Ureter (tissue), 1 donor: ENCODE results near the gene ACTMAP. TPM values are rescaled to one million over a fixed set of nuclear protein-coding genes. Genes with fewer than 3 reads are reported as not detected.
A peak's percentile ranks its signal among the peaks of the same experiment; 100 is the strongest.
"Not testable (repeated sequence)": the region's sequence is repeated elsewhere in the genome, so short reads cannot be mapped to it uniquely, and the experiment has no call there.

ENCODE experiments used
- DNase-seq: peaks from one replicate; pipeline ENCODE4 v3.0.0-alpha.2; 2020; ENCODE audit warnings: low spot score
- total RNA-seq: library from RNA; stranded (reverse); gene quantifications from one replicate; pipeline ENCODE4 v1.2.4, GENCODE V29; 2023
- donor health status: DM: yes; HTN: yes; CAD: no.

ACTMAP gene
- total RNA-seq, 1 donor from 2014 or later = 11.3 TPM

DNA sequence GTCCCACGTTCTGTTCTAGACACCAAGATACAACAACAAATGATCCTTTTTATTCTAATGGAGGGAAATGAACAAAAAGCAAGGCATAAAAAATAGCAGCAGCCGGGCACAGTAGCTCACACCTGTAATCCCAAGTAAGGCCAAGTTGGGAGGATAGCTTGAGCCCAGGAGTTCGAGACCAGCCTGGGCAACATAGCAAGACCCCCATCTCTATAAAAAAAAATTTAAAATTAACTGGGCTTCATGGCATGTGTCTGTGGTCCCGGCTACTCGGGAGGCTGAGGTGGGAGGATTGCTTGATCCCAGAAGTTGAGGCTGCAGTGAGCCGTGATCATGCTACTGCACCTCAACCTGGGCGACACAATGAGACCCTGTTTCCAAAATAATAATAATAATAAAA is 26.1 kb upstream of the ACTMAP start:
- no peak for DNase-seq

DNA sequence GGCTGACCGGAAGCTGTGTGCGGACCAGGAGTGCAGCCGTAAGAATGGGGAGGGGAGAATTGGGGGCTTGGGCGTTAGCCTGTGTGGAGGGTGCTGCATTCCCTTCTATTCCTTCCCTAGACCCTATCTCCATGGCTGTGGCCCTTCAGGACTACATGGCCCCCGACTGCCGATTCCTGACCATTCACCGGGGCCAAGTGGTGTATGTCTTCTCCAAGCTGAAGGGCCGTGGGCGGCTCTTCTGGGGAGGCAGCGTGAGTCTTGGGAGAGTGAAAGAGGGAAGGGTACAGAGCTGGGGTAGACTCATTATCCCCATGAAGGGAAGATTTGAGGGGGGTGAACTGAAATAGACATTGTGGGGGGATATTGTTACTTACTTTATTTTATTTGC is 25.4 kb upstream of the ACTMAP start:
- DNase-seq = no peak

DNA sequence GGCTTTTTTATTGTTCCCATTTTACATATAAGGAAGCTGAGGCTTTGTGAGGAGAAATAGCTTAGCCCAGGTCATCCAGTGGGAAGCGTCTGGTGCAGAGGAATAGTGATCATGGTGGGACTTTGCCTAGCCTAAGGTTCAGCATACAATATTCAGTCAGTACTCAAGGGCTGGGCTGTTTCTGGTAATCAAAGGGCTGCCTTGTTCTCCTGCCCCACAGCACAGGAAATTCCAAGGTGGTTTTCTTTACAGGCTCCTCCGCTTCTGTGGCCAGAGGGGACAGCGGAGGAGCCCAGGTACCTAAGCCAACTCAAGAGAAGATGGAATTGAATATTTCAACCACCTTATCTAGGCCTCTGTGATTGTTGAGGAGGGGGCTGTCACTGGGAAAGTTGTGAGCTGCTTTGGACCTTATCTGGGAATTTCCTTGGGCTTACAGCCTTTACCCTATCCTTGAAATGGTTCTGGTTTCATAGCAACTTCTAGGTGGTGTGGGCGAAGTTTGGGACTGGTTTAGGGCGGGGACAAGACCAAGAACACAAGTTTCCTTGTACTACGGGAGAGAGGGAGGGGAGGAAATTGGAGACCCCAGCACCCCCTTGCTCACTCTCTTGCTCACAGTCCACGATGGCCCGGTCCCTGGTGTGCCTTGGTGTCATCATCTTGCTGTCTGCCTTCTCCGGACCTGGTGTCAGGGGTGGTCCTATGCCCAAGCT is 24.8 kb upstream of the ACTMAP start, which contains the start of gene MIA:
Gene MIA, plus strand, starts transcription at position 606 of the 716 bp plus-strand sequence. Its CDS starts 22 bp downstream, at position 628.
- no peak for DNase-seq

DNA sequence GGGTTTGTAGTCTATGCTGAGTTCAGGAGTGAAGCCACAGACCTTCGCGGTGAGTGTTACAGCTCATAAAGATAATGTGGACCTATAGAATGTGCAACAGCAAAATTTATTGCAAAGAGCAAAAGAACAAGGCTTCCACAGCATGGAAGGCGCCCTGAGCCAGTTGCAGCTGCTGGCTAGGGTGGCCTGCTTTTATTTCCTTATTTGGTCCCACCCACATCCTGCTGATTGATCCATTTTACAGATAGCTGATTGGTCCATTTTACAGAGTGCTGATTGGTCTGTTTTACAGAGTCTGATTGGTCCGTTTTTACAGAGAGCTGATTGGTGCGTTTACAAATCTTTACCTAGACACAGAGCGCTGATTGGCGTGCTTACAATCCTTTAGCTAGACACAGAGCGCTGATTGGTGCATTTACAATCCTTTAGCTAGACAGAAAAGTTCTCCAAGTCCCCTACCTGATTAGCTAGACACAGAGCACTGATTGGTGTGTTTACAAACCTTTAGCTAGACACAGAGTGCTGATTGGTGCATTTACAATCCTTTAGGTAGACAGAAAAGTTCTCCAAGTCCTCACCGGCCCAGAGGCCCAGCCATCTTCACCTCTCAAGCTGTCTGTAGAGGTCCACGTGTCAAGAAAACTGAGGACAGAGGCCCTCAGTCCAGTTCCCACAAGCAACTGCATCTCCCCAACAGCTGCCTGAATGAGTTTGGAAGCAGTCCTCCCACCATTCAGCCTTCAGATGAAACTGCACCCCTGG is 21.0 kb upstream of the ACTMAP start:
- DNase-seq = not testable (repeated sequence)

DNA sequence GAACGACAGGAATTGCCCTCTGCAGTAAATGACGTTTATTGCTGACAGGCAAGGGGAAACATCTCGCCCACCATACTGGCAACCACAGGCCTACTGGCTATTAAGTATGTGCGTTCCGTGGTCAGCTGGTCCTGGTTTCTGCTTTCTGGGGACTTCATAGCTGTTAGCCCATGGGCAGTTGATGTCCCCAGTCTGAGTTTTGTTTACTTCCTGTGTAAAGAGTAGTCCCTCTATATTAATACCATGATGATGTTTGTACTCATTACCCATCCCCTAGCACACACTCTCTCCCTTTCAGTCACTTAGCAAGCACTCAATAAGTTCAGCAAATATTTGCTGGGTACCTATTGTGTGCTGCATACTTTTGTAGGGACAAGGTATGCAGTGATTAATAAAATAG is 18.6 kb upstream of the ACTMAP start:
- no peak for DNase-seq

DNA sequence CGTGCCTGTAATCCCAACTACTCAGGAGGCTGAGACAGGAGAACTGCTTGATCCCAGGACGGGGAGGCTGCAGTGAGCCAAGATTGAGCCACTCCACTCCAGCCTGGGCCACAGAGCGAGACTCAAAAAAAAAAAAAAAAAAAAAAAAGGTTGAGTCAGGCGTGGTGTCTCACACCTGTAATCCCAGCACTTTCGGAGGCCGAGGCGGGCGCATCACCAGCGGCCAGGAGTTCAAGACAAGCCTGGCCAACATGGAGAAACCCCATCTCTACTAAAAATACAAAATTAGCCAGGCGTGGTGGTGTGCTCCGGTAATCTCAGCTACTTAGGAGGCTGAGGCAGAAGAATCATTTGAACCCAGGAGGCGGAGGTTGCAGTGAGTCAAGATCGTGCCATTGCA is 16.1 kb upstream of the ACTMAP start:
- not testable (repeated sequence) for DNase-seq

DNA sequence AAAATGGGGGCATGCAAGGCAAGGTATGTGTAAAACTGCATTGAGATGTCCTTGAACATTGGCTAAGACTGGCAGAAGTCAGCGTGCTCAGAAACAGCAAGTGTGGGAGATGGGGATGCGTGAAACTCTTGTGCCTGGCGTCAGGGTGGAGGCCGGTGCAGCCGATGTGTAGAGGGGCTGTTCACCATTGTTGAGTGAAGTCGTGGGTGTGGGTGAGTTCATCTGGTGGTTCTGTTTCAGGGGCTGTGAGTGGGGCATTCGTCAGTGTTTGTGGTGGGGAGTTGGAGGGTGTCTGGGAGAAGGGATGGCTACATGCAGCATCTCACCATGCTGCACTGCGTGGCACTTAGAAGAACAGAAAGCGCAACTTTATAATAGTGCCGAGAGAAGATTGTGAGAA is 13.7 kb upstream of the ACTMAP start:
- DNase-seq = no peak

DNA sequence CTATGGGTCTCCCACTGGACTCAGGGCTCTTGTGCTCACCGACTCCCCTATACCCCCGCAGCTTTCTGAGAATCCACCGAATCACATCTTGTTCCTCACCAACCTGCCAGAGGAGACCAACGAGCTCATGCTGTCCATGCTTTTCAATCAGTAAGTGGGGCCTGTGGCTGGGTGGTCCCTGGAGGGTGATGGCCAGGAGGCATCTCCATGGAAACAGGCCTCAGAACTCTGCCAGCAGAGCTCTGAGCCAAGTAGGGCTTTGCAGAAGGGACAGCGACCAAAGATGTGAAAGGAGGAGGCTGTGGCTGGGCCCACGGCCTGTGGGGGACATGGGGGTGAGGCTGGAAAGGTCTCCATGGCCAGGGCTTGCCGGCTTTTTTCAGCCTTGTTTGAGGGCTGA is 13.2 kb upstream of the ACTMAP start:
- no peak for DNase-seq

DNA sequence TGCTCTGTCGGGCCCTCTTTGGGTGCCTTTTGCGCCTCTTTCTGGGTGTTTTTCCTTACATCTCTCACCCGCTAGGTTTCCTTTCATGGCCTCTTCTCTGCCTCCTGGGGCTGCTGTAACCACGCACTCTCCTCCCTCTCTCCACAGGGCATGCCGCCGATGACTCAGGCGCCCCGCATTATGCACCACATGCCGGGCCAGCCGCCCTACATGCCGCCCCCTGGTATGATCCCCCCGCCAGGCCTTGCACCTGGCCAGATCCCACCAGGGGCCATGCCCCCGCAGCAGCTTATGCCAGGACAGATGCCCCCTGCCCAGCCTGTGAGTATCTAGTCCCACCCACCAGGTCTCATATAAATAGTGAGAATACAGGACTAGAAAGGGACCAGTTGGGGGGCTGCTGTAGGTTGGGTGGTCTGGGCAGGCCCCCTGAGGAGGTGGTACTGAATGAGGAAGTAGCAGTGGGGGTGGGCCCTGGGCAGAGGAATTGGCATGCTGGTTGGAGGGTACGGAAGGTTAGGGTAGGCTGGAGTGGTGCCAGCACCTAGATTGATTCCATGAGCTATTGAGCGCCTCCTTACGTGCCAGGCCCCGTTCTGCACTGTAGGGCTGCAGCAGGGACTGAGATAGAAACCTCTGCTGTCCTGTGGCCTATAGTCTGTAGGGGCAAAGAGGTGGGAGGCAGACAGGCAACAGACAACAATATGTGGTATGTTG is 12.6 kb upstream of the ACTMAP start:
- DNase-seq = no peak

DNA sequence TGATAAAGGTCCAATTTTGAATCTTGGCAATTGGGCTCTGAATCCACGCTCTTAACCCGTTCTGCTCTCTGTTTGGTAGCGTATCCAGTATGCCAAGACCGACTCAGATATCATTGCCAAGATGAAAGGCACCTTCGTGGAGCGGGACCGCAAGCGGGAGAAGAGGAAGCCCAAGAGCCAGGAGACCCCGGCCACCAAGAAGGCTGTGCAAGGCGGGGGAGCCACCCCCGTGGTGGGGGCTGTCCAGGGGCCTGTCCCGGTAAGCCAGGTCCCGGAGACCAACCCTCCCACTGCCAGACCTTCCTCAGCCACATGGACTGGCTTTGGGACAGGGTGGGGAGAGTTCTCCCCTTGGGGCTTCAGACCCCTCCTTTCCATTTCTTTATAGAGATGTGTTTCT is 9.1 kb upstream of the ACTMAP start:
- DNase-seq = no peak

DNA sequence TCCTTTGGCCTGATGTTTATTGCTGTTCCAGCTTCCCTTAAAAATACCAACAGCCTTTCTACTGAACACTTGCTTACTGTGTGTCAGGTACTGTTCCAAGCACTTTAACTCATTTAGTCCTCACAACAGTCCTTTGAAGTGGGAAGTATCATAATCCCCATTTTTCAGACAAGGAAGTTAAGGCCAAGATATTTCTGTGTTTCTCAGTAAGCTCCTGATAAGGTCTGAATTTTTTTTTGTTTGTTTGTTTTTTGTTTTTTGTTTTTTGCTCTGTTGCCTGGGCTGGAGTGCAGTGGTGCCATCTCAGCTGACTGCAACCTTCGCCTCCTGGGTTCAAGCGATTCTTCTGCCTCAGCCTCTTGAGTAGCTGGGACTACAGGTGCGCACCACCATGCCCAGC is 8.2 kb upstream of the ACTMAP start:
- no peak for DNase-seq

DNA sequence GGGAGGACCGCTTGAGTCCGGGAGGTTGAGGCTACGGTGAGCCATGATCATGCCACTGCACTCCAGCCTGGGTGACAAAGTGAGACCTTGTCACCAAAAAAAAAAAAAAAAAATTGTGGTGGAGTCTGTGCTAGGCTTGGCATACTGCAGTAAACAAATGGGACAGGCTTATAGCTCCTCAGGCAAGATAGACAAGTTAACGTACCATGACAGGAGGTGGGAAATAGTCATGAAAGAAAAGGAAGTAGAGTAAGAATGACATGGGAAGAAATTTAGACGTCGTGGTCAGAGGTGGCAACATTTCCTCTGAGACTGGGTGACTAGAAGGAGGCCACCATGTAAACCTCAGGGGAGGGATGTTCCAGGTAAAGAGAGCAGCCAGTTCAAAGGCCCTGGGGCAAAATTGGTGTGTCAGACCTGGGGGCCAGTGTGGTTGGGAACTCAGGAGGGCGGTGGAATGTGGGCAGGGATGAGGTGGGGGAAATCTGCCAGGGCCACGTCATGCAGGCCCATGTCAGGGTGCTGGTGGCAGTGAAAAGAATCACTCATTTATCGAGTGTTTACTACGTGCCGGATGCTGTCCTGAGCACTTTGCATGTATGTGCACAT is 6.3 kb upstream of the ACTMAP start:
- DNase-seq = no peak

DNA sequence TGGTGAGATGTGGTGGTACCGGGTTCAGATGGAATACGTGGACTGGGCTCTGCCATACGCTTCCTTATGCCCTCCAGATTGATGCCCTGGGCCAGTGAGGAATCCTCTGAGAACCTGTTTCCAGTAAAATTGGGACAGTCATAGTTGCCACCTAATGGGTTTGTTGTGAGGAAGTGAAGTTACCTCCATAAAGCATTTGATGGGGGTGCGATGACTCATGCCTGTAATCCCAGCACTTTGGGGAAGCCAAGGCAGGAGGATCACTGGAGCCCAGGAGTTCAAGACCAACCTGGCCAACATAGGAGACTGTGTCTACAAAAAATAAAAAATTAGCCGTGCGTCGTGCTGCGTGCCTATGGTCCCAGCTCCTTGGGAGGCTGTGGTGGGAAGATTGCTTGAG is 5.5 kb upstream of the ACTMAP start:
- no peak for DNase-seq

DNA sequence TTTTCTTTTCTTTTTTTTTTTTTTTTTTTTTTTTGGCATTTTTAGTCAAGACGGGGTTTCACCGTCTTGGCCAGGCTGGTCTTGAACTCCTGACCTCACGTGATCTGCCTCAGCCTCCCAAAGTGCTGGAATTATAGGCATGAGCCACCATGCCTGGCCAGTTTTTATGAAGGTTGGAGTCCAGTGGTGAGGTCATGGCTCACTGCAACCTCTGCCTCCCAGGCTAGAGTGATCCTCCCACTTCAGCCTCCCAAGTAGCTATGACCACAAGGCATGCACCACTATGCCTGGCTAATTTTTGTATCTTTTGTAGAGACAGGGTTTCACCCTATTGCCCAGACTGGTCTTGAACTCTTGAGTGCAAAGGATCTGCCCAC is 5.0 kb upstream of the ACTMAP start:
- DNase-seq = no peak

DNA sequence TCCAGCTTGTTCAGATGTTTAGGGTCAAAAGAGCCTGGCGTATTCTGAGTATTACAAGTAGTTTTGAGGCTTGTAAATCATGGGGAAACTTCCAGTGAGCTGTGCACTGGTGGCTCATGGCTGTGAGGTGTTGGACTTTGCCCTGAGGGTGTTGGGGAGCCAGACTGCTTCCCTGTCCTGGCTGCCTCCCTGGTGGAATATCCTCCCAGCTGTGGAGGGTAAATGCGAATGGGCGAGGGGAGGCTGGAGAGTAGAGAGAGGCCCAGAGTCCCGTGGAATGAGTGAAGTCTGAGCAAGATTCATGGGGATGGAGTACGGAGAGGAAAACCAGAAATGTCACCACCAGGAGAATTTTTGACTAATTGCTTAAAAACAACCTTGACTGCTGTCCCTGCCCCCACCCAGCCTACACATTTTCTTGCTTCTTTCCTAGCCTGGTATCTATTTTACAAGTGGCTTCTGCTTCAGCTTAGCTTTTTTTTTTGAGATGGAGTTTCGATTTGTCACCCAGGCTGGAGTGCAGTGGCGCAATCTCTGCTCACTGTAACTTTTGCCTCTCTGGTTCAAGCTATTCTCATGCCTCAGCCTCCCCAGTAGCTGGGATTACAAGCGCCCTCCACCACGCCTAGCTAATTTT is 4.5 kb upstream of the ACTMAP start:
- no peak for DNase-seq

DNA sequence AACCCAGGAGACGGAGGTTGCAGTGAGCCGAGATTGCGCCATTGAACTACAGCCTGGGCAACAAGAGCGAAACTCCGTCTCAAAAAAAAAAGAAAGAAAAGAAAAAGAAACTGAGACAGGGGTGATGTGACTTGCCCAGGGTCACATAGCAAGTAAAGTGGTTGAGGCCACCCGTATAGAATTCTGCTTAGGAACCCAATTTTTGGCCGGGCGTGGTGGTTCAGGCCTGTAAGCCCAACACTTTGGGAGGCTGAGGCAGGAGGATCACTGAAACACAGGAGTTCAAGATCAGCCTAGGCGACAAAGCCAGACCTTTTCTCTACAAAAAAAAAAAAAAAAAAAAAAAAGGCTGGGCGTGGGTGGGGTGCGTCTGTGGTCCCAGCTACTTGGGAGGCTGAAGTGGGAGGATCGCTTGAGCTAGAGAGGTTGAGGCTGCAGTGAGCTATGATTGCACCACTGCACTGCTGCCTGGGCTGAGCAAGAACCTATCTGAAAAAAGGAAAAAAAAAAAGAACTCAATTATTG is 2.0 kb upstream of the ACTMAP start:
- no peak for DNase-seq

DNA sequence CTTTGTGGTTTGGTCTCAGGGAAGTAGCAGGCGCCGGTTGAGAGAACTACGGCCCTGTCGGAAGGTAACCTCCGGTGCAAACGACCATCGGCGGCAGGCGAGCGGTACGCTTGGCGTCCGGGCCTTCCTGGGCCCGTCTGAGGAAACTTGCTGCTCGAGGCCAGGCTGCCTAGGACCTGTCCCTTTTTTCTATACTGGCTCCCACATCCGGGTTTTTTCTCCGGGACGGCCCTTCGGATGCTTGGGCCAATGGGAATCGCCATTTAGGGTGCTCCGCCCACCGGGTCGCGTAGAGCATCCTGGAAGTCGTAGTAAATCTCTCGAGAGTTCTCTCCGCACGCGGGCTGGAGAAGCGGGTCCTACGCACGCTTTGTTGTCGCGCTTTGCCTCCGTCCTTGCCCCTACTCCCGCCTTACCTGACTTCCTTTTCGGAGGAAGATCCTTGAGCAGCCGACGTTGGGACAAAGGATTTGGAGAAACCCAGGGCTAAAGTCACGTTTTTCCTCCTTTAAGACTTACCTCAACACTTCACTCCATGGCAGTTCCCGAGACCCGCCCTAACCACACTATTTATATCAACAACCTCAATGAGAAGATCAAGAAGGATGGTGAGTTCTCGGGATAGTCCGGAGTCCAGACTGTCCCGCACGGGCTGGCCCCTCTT is 729 bp upstream of the ACTMAP start, which contains the start of gene SNRPA:
Gene SNRPA, plus strand, starts transcription at position 330 of the 664 bp plus-strand sequence. Its CDS starts 206 bp downstream, at position 536.
- peak; percentile 97 for DNase-seq

DNA sequence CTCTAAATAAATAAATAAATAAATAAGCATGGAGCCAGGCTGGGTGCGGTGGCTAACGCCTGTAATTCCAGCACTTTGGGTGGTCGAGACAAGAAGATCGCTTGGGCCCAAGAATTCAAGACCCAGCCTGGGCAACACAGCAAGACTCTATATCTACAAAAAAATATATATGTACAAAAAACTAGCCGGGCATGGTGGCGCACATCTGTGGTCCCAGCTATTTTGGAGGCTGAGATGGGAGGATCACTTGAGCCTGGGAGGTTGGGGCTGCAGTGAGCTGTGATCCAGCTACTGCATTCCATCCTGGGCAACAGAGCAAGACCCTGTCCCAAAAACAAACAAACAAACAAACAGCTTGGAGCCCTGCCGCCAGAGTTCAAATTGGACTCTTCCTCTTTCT is 2.7 kb downstream of the ACTMAP start:
- no peak for DNase-seq

DNA sequence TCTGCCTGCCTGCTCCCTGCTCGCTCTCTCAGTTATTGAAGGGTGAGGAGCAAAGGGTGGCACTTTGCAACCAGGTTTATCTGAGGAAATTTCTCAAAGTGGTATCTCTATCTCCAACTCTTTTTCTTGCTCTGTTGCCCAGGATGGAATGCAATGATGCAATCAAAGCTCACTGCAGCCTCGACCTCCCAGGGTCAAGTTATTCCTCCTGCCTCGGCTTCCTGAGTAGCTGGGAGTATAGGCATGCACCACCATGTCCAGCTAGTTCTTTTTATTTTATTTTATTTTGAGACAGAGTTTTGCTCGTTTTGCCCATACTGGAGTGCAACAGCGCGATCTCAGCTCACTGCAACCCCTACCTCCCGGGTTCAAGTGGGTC is 4.9 kb downstream of the ACTMAP start:
- DNase-seq = no peak

DNA sequence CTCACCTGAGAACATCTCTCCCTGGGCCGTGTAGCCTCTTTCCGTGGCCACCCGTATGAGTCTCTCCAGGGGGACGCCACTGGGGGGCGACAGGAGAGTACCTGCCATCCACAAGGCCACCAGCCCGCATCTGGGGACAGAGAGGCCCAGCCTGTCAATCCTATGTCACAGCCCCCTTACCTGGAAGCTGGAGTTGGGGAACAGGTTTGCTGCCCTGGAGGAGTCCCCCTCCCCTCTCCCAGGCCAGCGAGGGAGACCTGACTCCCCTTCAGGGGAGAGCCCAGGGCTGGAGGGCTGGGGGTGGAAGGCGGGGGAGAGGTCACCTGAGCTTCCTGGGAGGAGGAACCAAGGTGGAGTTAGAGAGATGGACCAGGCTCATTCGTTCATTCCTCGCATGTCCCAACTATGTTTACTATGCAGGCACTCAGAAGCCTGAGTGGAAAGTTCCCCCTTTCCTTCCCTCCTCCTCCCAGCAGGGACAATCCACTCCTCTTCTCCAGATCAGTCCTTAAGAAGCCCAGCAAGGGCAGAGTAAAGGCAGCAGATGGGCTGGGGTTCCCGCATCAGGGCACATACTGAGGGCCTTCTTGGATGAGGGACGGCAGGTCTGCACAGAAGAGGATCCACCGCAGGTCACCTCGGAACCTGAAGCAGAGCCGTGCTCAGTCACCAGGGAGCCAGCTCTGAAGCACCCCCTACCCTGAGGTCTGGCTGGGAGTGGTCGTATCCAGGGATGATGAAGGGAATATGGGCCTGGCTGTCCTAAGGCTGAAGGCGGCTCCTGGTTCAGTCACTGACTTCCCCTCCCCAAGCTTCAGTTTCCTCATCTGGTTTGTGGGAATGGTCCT is 5.5 kb downstream of the ACTMAP start:
- no peak for DNase-seq
